Activated CD8-positive, alpha-beta T cell treated with anti-CD3 and anti-CD28 coated beads for 36 hours (primary cell): ENCODE data around the gene TOM1L2. TPM values are rescaled to one million over a fixed set of nuclear protein-coding genes. Genes with fewer than 3 reads are reported as not detected.

Experiments
- ATAC-seq: fragments of 200-7000 bp; cut with Tn5 transposase; one replicate; pipeline ENCODE4 v1.10.0; 2021; ENCODE audit warnings: mild to moderate bottlenecking, moderate library complexity
- CTCF ChIA-PET: fragments of 350-600 bp; sonication (Branson Sonifier 250); formaldehyde crosslinking; loops from one replicate; lab custom pipeline; 2021; ENCODE audit warnings: antibody characterized with exemption; lab: Charles Lee
- POLR2A ChIA-PET: fragments of 350-600 bp; sonication (Branson Sonifier 250); formaldehyde crosslinking; loops from one replicate; lab custom pipeline; 2021; ENCODE audit warnings: antibody characterized with exemption; lab: Charles Lee
- DNase-seq: peaks from one replicate; pipeline ENCODE4 v3.0.0-alpha.2; 2020
- H3K27ac Mint-ChIP-seq: one replicate; pipeline ENCODE4 v1.8.0; 2021; ENCODE audit warnings: mild to moderate bottlenecking, mixed read lengths
- H3K27me3 Mint-ChIP-seq: one replicate; pipeline ENCODE4 v1.8.0; 2021; ENCODE audit warnings: mixed read lengths
- H3K36me3 Mint-ChIP-seq: one replicate; pipeline ENCODE4 v1.8.0; 2021; ENCODE audit warnings: low read depth, mixed read lengths
- H3K4me1 Mint-ChIP-seq: one replicate; pipeline ENCODE4 v1.8.0; 2021; ENCODE audit warnings: low read depth, mixed read lengths
- H3K4me3 Mint-ChIP-seq: one replicate; pipeline ENCODE4 v1.8.0; 2021; ENCODE audit warnings: mild to moderate bottlenecking, moderate library complexity, mixed read lengths
- H3K9me3 Mint-ChIP-seq: one replicate; pipeline ENCODE4 v1.8.0; 2021; ENCODE audit warnings: mixed read lengths
- intact Hi-C: fragments of 100-400 bp; cut with micrococcal nuclease; formaldehyde crosslinking; loops from one replicate; pipeline ENCODE4 v1.10.0; 2022
- total RNA-seq, 2 experiments: library from RNA; stranded (reverse); gene quantifications; one replicate each; pipeline ENCODE4 v1.2.3, GENCODE V29; 2021
- TF ChIP-seq, protein P1 (sequence below): fragments of 200-600 bp; IDR thresholded peaks from one replicate; pipeline ENCODE4 v1.8.0; 2022; ENCODE audit warnings: antibody characterized with exemption, mild to moderate bottlenecking

The TOM1L2 gene
- total RNA-seq, 2 experiments from 2014 or later, result 10.3 to 10.8 TPM

- Mint-ChIP-seq H3K4me1 (peaks cover 72% of the 10 kb centered on the region), H3K36me3 (peaks cover 42% of the 10 kb centered on the region), H3K27me3 (no peaks in the 10 kb centered on the region), H3K4me3 (peak overlapping the region; percentile 92), H3K27ac (peak overlapping the region; percentile 96), H3K9me3 (no peaks in the 10 kb centered on the region)
- ChIA-PET CTCF (interaction anchor here (1.3 to 7.0 kb wide), 6 partner anchors 11 to 26 kb away, joined by 5 to 49 read pairs (median 13); no protein-coding TSS in a partner anchor), POLR2A (interaction anchor here (0.6 to 22.2 kb wide), 7 partner anchors 12 to 531 kb away, joined by 3 to 617 read pairs (median 4); no protein-coding TSS in a partner anchor)
- intact Hi-C loops, result no loop called here
- DNase-seq, result no peak
- TF ChIP-seq, protein P1, sequence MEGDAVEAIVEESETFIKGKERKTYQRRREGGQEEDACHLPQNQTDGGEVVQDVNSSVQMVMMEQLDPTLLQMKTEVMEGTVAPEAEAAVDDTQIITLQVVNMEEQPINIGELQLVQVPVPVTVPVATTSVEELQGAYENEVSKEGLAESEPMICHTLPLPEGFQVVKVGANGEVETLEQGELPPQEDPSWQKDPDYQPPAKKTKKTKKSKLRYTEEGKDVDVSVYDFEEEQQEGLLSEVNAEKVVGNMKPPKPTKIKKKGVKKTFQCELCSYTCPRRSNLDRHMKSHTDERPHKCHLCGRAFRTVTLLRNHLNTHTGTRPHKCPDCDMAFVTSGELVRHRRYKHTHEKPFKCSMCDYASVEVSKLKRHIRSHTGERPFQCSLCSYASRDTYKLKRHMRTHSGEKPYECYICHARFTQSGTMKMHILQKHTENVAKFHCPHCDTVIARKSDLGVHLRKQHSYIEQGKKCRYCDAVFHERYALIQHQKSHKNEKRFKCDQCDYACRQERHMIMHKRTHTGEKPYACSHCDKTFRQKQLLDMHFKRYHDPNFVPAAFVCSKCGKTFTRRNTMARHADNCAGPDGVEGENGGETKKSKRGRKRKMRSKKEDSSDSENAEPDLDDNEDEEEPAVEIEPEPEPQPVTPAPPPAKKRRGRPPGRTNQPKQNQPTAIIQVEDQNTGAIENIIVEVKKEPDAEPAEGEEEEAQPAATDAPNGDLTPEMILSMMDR, result no peak
- no peak for ATAC-seq
Observed at GRCh38 chr17:17834974-17835373, 137.2 kb downstream of the TOM1L2 start.

DNA sequence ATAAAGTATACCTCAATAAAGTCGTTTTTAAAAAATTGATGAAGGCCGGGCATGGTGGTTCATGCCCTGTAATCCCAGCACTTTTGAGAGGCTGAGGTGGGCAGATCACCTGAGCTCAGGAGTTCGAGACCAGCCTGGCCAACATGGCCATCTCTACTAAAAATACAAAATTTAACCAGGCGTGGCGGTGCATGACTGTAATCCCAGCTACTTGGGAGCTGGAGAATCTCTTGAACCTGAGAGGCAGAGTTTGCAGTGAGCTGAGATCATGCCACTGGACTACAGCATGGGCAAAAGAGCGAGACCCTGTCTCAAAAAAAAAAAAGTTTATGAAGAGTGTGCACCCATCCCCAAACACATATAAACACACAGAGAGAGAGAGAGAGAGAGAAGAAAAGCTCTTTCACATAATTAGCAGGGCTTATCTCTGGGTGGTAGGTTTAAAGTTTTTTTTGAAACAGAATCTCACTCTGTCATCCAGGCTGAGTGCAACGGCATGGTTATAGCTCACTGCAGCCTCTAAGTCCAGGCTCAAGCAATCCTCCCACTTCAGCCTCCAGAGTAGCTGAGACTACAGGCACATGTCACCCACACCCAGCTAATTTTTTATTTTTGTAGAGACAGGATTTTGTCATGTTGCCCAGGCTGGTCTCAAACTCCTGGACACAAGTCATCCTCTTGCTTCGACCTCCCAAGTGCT is 138.4 kb downstream of the TOM1L2 start:
- intact Hi-C loops, result no loop called here
- ATAC-seq (no peak), DNase-seq (no peak)
- Mint-ChIP-seq H3K4me1 (peaks cover 71% of the 10 kb centered on the region), H3K27ac (peak overlapping the region; percentile 96), H3K27me3 (no peaks in the 10 kb centered on the region), H3K4me3 (peak overlapping the region; percentile 92), H3K9me3 (no peaks in the 10 kb centered on the region), H3K36me3 (peaks cover 47% of the 10 kb centered on the region)
- CTCF ChIA-PET, result interaction anchor here (1.3 to 7.0 kb wide), 6 partner anchors 11 to 25 kb away, joined by 5 to 49 read pairs (median 13); no protein-coding TSS in a partner anchor
- POLR2A ChIA-PET, result interaction anchor here (1.0 to 22.2 kb wide), 6 partner anchors 11 to 530 kb away, joined by 4 to 617 read pairs (median 9); no protein-coding TSS in a partner anchor
- TF ChIP-seq, protein P1, result no peak

DNA sequence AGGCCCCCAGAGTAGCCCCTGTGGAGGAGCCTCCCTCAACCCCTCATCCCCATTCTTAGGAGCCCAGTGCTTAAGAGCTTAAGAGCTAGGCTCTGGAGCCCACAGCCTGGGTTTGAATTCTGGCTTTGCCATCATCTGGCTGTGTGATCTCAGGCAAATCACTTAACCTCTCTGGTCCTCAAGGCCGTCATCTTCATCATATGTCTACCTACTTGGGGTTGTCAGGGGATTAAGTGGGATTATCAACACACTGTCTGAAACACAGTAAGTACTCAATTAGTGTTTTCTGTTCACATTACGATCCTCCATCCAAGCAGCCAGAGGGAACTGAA is 140.2 kb downstream of the TOM1L2 start:
- Mint-ChIP-seq H3K4me3 (no peak overlapping the region), H3K27me3 (no peaks in the 10 kb centered on the region), H3K36me3 (peaks cover 60% of the 10 kb centered on the region), H3K9me3 (no peaks in the 10 kb centered on the region), H3K4me1 (peaks cover 70% of the 10 kb centered on the region), H3K27ac (peak overlapping the region; percentile 40)
- no peak for DNase-seq
- POLR2A ChIA-PET, result interaction anchor here (1.3 to 22.2 kb wide), 5 partner anchors 9 to 30 kb away, joined by 3 to 617 read pairs (median 8); no protein-coding TSS in a partner anchor
- no peak for ATAC-seq
- CTCF ChIA-PET, result interaction anchor here (1.3 to 5.4 kb wide), 3 partner anchors 20 to 29 kb away, joined by 3 to 34 read pairs (median 5); no protein-coding TSS in a partner anchor
- intact Hi-C loops, result no loop called here
- TF ChIP-seq, protein P1, result no peak

- Mint-ChIP-seq H3K4me3 (no peak overlapping the region), H3K27ac (peak overlapping the region; percentile 40), H3K9me3 (no peaks in the 10 kb centered on the region), H3K4me1 (peaks cover 75% of the 10 kb centered on the region), H3K27me3 (no peaks in the 10 kb centered on the region), H3K36me3 (peaks cover 66% of the 10 kb centered on the region)
- ChIA-PET POLR2A (interaction anchor here (1.1 to 22.2 kb wide), 6 partner anchors 8 to 86 kb away, joined by 3 to 617 read pairs (median 6); no protein-coding TSS in a partner anchor), CTCF (interaction anchor here (1.3 to 5.4 kb wide), 4 partner anchors 11 to 30 kb away, joined by 3 to 34 read pairs (median 5); no protein-coding TSS in a partner anchor)
- DNase-seq (no peak), ATAC-seq (no peak)
- TF ChIP-seq, protein P1, result no peak
- intact Hi-C loops, result no loop called here
Observed at GRCh38 chr17:17831208-17832031, 140.8 kb downstream of the TOM1L2 start.
